Renal pelvis (tissue), 4 donors: Measurements from ENCODE around the gene TPT1. TPM values are rescaled to one million over a fixed set of nuclear protein-coding genes. Genes with fewer than 3 reads are reported as not detected.
A peak's percentile ranks its signal among the peaks of the same experiment; 100 is the strongest.
"Not testable (repeated sequence)": the region's sequence is repeated elsewhere in the genome, so short reads cannot be mapped to it uniquely, and the experiment has no call there.

ENCODE experiments used
- DNase-seq: peaks from one replicate; pipeline ENCODE4 v3.0.0-alpha.2; 2013
- polyA plus RNA-seq, 3 donors: library from polyadenylated mRNA; unstranded; fragments of 120-200 nt; gene quantifications; one replicate each; pipeline ENCODE4 v1.2.1, GENCODE V29; 2013; ENCODE audit not compliant: insufficient read length in 3 of 3

The TPT1 gene
- polyA plus RNA-seq, 3 donors, result 5,904 to 6,439 (median 5,934) TPM

GRCh38 chr13:45372189-45373161 is 31.5 kb upstream of the TPT1 start:
- peak; percentile 65 for DNase-seq

- DNase-seq, result peak; percentile 70
Measured at GRCh38 chr13:45370922-45371406, 30.0 kb upstream of the TPT1 start.

DNA sequence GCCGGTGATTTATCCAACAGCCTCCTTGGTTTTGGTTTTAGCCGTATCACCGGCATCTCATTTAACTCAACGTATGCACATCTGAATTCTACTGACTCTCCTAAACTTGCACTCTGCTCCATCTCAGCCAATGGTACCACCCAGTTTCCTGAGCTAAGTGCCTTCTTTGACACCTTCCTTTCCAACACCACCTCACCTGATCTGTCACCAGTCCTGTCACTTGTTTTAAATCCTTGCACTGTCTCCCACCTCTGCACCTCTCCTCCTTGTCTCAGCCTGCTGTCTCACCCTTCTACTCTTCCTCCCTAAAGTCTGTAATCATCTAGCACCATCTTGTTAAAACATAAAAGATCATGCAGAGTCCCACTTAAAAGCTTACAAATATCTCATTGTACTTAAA is 28.1 kb upstream of the TPT1 start:
- DNase-seq, result no peak

GRCh38 chr13:45368571-45368970 is 27.6 kb upstream of the TPT1 start:
- no peak for DNase-seq

GRCh38 chr13:45368005-45368404 is 27.0 kb upstream of the TPT1 start:
- DNase-seq, result no peak

DNA sequence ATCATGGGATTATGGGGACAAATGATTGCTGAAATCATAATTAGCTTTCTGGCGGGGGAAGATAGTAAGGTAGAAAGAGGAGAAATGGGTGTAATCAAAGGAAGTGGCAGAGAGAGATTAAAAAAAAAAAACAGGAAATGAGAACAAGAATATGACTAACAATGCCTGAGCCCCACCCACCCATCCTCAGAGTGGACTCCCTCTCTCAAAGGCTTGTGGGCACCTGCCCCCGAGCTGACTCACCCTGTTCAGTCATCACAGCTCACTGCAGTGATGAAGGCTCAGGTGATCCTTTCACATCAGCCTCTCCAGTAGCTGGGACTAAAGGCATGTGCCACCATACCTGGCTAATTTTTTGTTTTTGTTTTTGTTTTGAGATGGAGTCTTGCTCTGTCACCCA is 26.4 kb upstream of the TPT1 start:
- DNase-seq, result no peak

DNA sequence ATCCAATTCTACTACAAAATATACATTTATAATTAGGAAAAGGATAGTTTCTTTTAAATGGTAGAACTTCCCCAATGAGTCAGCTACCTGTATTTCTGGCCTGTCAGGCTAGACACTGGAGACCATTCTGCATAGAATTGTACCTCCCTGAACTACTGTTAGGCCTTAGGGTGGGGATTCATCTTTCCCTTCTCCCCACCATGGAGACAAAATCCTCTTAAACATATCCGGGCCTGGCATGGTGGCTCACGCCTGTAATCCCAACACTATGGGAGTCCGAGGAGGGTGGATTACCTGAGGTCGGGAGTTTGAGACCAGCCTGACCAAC is 24.5 kb upstream of the TPT1 start:
- DNase-seq, result no peak

DNA sequence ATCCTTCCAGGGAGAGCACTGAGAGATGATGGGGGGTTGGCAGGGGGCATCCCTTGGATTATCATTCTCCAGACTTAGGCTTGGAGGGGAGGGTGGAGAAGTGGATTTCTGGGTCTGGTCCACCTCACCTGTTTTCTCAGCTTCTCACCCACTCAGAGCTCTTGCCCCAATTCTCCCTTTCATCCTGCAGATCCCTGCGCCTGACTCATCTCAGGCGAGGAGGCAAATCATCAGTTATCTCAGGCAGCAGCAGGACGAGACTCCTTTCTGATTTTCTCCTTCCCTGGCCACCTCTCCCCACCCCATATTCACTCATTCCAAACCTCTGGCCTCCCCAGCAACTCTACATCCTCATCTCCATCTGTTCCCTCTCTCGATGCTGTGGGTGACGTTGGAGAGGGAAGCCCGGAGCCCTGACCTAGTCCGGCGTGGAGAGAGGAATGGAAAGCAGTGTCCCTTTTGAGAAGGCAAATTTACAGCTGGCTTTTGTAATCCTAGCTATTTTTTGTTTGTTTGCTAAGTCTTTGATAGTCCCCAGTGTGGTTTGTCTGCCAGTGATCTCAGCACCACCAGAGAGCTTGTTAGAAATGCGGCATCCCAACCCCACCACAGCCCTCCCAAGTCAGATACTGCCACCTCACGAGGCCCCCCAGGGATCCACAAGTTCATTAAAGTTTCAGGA is 24.0 kb upstream of the TPT1 start:
- peak; percentile 40 for DNase-seq

GRCh38 chr13:45362939-45363338 is 22.0 kb upstream of the TPT1 start:
- no peak for DNase-seq

DNA sequence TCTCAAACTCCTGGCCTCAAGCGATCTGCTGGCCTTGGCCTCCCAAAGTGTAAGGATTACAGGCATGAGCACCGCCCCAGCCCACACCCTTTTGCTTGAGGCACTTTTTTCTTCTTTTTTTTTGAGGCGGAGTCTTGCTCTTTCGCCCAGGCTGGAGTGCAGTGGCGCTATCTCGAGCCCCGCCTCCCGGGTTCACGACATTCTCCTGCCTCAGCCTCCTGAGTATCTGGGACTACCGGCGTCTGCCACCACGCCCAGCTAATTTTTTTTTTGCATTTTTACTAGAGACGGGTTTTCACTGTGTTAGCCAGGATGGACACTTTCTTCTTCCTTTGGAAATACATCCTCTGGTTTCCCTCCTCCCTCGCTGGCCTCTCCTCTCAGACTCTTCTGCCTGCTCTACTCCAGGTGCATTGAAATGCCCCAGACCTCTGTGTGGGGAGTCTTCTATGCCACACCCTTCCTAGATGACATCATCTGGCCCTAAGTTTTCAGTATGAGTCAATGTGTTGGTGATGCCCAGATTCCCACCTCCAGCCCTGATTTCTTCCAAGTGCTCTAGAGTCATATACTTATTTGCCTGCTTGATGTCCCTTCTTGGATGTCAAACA is 20.7 kb upstream of the TPT1 start:
- no peak for DNase-seq

DNA sequence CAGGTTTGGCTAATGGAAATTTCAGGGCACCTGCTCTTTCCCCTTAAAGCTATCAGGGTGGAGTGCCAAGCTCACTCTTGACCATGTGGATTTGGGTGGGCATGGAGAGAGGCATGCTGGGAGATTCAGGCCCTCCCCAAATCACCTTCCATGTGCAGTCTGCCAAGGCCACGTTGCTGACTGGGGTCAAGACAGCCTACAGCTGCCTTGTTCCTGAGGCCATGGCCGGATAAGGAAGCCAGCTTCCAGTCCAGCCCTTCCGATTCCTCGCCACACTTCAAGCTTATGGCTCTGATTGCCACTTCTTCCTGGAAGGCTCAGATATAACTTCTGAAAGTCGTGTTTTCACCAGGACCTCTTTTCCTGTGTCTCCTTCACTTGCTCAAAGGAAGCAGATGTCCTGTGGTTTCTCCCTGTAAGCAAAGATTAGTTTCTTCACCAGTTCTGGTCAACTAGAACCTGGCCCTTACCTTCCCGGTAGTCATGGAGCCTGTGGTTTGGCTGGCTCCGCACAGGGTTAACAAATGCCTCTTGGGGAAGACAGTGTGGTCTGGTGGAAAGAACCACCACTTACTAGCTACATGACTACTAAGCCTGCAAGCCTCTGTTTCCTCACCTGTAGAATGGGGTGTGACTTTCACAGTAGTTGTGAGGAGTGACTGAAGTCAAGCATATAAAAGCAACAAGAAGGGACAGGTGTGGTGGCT is 16.1 kb upstream of the TPT1 start:
- no peak for DNase-seq

GRCh38 chr13:45353895-45354294 is 12.9 kb upstream of the TPT1 start:
- DNase-seq, result no peak

- no peak for DNase-seq
Measured at GRCh38 chr13:45352031-45352430, 11.0 kb upstream of the TPT1 start.

DNA sequence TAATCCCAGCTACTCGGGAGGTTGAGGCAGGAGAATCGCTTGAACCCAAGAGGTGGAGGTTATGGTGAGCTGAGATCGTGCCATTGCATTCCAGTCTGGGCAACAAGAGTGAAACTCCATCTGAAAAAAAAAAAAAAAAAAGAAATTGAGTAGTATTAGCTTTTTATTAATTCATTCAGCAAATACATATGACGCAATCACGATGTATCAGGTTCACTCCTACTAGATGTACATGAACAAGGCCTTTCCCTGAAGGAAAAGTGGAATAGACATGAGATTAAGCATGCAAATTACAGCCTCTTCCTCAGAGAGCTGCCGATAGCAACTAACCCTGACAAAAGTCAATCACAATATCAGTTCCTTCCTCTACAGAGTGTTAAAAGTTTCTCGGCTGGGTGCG is 9.2 kb upstream of the TPT1 start:
- no peak for DNase-seq

DNA sequence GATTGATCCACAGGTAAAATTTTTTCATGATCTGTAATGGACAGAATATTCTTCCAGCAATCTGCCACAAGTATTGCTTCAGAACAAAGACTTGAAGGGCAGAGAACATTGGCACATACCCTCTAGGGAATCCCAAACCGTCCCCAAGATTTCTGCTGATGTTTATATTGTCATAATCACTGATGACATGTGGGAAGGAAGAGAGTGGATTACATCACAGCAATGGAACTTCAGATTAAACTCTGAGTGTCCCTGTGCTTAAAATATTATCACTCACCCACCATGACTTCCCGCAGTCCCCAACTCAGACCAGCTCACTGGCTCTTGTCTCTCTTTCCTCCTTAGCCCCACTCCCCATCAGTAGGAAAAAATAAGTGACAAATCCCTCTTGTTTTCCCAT is 8.5 kb upstream of the TPT1 start:
- no peak for DNase-seq

DNA sequence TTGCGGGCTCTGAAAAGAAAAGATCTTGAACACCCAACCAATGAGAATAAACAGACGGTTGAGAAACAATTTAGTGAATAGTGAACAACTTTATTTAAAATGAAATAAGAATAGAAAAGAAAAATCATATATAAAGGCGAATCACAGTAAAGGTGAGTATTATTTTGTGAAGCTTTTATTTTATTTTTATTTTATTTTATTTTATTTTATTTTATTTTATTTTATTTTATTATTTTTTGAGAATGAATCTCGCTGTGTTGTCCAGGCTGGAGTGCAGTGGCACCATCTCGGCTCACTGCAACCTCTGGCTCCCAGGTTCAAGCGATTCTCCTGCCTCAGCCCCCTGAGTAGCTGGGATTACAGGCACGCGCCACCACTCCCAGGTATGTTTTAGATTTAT is 3.1 kb upstream of the TPT1 start:
- DNase-seq, result not testable (repeated sequence)

DNA sequence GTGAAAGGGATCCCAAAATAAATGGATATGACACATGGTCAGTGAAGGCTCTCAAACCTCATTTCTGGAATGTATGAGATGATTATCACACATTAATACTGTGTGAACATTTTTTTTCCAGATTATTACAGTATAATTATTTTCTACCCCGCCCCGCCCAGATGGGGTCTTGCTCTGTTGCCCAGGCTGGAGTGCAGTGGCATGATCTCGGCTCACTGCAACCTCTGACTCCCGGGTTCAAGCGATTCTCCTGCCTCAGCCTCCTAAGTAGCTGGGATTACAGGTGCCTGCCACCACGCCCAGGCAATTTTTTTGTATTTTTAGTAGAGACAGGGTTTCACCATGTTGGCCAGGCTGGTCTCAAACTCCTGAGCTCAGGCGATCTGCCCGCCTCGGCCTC is 2.1 kb upstream of the TPT1 start:
- not testable (repeated sequence) for DNase-seq

DNA sequence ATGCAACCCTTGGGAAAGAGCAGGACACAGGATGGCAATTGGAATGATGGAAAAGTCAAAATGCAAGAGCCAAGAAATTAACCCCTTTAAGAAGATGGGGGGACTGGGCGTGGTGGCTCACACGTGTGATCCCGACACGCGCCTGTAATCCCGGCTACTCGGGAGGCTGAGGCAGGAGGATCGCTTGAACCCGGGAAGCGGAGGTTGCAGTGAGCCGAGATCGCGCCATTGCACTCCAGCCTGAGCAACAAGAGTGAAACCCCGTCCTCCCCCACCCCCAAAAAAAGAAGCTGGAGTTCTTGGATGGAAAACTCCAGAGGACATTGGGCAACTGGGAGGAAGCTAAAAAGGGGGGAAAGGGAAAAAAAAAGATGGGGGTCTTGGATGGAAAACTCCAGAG is 1.7 kb upstream of the TPT1 start:
- not testable (repeated sequence) for DNase-seq

GRCh38 chr13:45341799-45342500 is 967 bp upstream of the TPT1 start:
- peak; percentile 69 for DNase-seq

DNA sequence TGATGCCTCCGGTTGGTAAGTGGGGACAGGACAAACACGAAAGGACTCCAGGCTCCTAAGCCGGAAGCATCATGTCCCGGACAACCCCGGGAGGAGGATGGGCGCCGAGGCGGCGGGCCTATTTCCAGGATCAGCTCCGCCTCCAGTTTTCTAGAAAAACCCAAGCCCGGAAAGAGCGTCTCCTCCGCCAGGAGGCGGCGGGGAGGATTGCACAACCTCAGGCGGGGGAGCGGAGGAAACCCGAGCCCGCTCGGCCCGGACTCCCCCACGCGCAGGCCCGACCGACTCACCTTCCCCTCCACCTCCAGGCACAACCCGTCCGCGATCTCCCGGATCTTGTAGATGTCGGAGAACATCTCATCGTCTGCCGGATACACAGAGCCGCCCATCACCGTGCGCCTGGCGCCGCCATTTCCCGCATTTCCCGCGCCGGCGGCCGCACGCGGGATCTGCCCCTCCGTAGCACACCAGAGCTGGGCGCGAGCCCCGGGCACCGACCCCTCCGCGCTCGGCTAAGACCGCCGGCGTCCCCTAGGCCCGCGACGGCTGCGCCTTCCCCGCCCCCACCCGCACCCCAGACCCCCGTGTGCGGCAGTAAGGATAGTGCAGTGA is 455 bp downstream of the TPT1 start:
- peak; percentile 94 for DNase-seq

DNA sequence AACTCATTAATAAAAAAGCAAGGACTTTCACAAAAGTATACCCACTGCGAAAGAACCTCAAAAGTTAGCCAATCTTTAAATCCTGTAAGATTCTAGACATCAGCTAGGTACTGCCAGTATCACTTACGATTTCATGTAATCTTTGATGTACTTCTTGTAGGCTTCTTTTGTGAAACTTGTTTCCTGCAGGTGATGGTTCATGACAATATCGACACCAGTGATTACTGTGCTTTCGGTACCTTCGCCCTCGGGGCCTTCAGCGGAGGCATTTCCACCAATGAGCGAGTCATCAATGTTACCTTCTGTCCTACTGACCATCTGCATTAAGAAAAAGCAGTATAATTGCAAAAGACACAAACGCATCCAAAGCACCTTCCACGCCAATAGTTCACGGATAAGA is 1.1 kb downstream of the TPT1 start:
- no peak for DNase-seq
